ENCODE data around the gene ZNF175. TPM values are rescaled to one million over a fixed set of nuclear protein-coding genes. Genes with fewer than 3 reads are reported as not detected.

The ZNF175 gene
- total RNA-seq, 1 donor from 2014 or later: 6.1 TPM

DNA sequence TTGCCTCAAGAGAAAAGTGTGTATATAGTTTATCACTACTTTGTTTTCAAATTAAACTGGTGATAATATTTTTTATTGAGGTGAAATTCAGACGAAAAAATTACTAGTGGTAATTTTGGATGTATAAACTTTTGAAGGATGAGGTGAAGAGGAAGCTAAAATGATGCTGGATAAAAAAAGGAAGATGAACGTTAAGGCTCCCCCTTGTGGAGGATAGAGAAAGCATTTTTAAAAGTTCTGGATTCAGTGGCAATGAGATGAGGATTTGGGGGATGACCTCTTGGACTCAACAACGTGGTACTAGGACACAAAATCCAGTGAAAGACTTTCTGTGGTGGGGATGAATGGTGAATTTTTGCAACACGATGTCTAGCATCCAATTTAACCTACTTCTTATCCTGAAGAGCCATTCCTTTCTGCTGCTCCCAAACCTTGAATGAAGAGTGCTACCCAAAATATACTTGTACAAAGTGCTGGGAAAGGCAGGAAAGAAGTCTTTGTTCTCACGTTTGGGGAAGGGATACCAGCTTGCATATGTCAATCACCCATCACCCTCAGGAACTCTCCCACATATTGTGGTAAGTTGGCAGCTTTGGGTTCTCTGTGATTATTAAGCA lies 66.4 kb downstream of the ZNF175 start:
- Histone ChIP-seq H3K27ac (no peak overlapping the region), H3K9me3 (no peaks in the 10 kb centered on the region), H3K27me3 (no peaks in the 10 kb centered on the region), H3K4me3 (no peak overlapping the region), H3K4me1 (no peaks in the 10 kb centered on the region), H3K36me3 (no peaks in the 10 kb centered on the region)
- TF ChIP-seq, protein P1, sequence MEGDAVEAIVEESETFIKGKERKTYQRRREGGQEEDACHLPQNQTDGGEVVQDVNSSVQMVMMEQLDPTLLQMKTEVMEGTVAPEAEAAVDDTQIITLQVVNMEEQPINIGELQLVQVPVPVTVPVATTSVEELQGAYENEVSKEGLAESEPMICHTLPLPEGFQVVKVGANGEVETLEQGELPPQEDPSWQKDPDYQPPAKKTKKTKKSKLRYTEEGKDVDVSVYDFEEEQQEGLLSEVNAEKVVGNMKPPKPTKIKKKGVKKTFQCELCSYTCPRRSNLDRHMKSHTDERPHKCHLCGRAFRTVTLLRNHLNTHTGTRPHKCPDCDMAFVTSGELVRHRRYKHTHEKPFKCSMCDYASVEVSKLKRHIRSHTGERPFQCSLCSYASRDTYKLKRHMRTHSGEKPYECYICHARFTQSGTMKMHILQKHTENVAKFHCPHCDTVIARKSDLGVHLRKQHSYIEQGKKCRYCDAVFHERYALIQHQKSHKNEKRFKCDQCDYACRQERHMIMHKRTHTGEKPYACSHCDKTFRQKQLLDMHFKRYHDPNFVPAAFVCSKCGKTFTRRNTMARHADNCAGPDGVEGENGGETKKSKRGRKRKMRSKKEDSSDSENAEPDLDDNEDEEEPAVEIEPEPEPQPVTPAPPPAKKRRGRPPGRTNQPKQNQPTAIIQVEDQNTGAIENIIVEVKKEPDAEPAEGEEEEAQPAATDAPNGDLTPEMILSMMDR (IDR thresholded peaks at IDR 0.05): no peak
- no peak for DNase-seq (ENCODE audit: low spot score in 2 of 2)
- intact Hi-C loops (cut with DNase I): no loop called here

DNA sequence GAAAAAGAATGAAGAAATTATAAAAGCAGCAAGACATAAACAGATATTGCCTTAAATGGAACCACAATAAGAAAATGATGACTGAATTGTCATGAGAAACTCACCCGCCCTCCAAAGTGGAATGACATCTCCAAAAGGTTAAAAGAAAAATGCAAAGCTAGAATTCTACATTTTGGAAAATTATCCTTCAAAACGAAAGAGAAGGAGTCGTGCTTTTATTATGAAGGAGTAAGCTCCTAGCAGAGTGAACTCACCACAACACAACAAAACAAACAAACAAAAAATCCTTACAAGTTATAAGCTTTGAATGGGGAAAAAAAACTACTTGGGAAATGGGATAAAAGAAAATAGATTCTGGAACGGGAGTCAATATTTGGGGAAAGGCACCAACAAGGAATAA lies 68.8 kb downstream of the ZNF175 start:
- H3K27ac ChIP-seq: no peak overlapping the region
- H3K27me3 ChIP-seq: no peaks in the 10 kb centered on the region
- intact Hi-C loops (cut with DNase I): no loop called here
- H3K4me3 ChIP-seq: no peak overlapping the region
- no peaks in the 10 kb centered on the region for H3K36me3 ChIP-seq
- H3K9me3 ChIP-seq: no peaks in the 10 kb centered on the region
- no peak for DNase-seq (ENCODE audit: low spot score in 2 of 2)
- TF ChIP-seq, protein P1 (IDR thresholded peaks at IDR 0.05): no peak
- no peaks in the 10 kb centered on the region for H3K4me1 ChIP-seq

DNA sequence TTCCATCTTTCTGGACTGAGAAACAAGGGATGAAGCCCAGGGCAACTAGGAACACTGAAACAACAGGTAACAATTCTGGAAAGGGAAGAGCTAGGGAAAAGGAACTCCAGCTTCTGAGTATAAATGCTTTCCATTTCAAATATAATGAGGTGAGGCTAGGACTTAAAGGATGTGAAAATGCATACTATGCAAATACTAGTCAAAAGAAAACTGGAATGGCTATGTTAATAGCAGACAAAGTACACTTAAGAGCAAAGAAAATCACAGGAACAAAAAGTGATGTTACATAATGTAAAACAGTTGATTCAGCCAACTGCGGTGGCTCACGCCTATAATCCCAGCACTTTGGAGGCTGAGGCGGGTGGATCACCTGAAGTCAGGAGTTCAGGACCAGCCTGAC lies 69.3 kb downstream of the ZNF175 start:
- TF ChIP-seq, protein P1 (IDR thresholded peaks at IDR 0.05): no peak
- H3K4me3 ChIP-seq: no peak overlapping the region
- H3K36me3 ChIP-seq: no peaks in the 10 kb centered on the region
- no peaks in the 10 kb centered on the region for H3K27me3 ChIP-seq
- DNase-seq (ENCODE audit: low spot score in 2 of 2): no peak
- intact Hi-C loops (cut with DNase I): no loop called here
- no peak overlapping the region for H3K27ac ChIP-seq
- H3K4me1 ChIP-seq: no peaks in the 10 kb centered on the region
- no peaks in the 10 kb centered on the region for H3K9me3 ChIP-seq

DNA sequence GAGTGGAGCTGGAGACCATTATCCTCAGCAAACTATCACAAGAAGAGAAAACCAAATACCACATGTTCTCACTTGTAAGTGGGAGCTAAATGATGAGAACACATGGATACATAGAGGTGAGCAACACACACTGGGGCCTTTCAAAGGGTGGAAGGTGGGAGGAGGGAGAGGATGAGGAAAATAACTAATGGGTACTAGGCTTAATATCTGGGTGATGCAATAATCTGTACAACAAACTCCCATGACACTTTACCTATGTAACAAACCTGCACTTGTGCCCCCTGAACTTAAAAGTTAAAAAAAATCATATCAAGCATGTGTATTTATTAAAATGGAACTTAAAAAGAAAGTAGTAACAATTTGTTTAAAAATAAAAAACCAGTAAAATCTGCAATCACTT lies 70.6 kb downstream of the ZNF175 start:
- H3K27ac ChIP-seq: no peak overlapping the region
- intact Hi-C loops (cut with DNase I): no loop called here
- no peaks in the 10 kb centered on the region for H3K9me3 ChIP-seq
- no peak overlapping the region for H3K4me3 ChIP-seq
- no peaks in the 10 kb centered on the region for H3K4me1 ChIP-seq
- no peaks in the 10 kb centered on the region for H3K27me3 ChIP-seq
- H3K36me3 ChIP-seq: no peaks in the 10 kb centered on the region
- TF ChIP-seq, protein P1 (IDR thresholded peaks at IDR 0.05): no peak
- no peak for DNase-seq (ENCODE audit: low spot score in 2 of 2)

Other genes starting within 250 kb of the ZNF175 start
- gene VSIG10L, start 229.1 kb upstream of the ZNF175 start, total RNA-seq: 1.4 TPM
- 42.5 TPM for gene ETFB, start 204.9 kb upstream of the ZNF175 start, total RNA-seq
- gene CLDND2, start 202.3 kb upstream of the ZNF175 start, total RNA-seq: not detected
- gene NKG7, start 198.6 kb upstream of the ZNF175 start, total RNA-seq: 30.2 TPM
- not detected for gene LIM2, start 183.3 kb upstream of the ZNF175 start, total RNA-seq
- gene C19orf84, start 180.7 kb upstream of the ZNF175 start, total RNA-seq: not detected
- 5.4 TPM for gene SIGLEC10, start 153.6 kb upstream of the ZNF175 start, total RNA-seq
- gene SIGLEC8, start 112.8 kb upstream of the ZNF175 start, total RNA-seq: not detected
- not detected for gene CEACAM18, start 92.7 kb upstream of the ZNF175 start, total RNA-seq
- not detected for gene SIGLEC12, start 69.5 kb upstream of the ZNF175 start, total RNA-seq
- gene SIGLEC6, start 39.6 kb upstream of the ZNF175 start, total RNA-seq: 6.6 TPM
- gene SIGLEC5, start 59.1 kb downstream of the ZNF175 start, total RNA-seq: not detected
- gene SIGLEC14, start 75.5 kb downstream of the ZNF175 start, total RNA-seq: 0.75 TPM
- 16.0 TPM for gene SPACA6, start 122.0 kb downstream of the ZNF175 start, total RNA-seq
- gene HAS1, start 152.7 kb downstream of the ZNF175 start, total RNA-seq: 2.9 TPM
- gene FPR1, start 180.6 kb downstream of the ZNF175 start, total RNA-seq: 7.9 TPM
- 0.21 TPM for gene FPR2, start 189.9 kb downstream of the ZNF175 start, total RNA-seq
- 16.0 TPM for gene FPR3, start 223.9 kb downstream of the ZNF175 start, total RNA-seq